NCI-H774 (cell line): ENCODE measurements around the gene AKAP8L.

Experiments used
- DNase-seq: peaks from one replicate; lab custom pipeline; 2025; lab: John Stamatoyannopoulos, UW

Gene AKAP8L, protein sequence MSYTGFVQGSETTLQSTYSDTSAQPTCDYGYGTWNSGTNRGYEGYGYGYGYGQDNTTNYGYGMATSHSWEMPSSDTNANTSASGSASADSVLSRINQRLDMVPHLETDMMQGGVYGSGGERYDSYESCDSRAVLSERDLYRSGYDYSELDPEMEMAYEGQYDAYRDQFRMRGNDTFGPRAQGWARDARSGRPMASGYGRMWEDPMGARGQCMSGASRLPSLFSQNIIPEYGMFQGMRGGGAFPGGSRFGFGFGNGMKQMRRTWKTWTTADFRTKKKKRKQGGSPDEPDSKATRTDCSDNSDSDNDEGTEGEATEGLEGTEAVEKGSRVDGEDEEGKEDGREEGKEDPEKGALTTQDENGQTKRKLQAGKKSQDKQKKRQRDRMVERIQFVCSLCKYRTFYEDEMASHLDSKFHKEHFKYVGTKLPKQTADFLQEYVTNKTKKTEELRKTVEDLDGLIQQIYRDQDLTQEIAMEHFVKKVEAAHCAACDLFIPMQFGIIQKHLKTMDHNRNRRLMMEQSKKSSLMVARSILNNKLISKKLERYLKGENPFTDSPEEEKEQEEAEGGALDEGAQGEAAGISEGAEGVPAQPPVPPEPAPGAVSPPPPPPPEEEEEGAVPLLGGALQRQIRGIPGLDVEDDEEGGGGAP

DNA sequence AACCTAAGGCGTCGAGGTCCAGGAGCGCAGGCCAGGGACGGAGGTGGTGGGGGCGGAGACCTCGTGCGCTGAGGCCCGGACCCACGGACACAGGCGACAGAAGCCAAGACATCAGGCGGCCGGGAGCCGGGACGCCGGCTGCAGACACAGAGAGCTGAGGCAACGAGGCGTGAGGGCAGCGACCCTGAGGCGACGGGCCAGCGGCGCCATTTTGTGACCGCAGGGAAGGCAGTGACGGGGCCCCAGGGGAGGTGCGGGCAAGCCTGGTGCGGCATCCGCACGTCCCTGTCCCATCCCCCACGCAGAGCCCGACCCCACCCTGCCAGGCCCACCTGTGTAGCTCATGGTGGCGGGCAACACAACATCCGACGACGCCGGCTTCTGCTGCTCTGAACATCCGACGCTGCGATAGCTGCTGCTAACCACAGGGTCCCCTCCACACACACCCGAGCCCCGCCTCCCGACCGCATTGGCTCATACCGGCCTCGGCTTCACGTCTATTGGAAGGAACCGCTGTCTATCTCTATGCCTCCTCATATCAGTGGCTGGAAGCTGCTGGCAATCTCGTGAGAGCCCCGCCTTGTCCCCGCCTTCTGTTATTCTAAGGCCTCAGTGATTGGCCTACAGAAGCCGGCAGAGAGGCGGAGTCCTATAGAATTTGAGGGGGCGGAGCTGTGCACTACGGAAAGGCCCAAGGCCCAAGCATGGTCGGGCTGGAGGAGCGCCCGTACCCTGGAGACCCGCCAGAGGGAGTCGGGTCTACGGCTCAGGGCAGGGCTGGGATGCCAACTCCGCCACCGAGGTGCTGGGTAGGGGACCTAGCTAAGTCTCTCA, at the start of gene AKAP8L:
Gene AKAP8L (minus strand): TSS at position 410 of the 834 bp plus-strand sequence. CDS start 65 bp downstream, at position 345.
- DNase-seq = peak; percentile 98

DNA sequence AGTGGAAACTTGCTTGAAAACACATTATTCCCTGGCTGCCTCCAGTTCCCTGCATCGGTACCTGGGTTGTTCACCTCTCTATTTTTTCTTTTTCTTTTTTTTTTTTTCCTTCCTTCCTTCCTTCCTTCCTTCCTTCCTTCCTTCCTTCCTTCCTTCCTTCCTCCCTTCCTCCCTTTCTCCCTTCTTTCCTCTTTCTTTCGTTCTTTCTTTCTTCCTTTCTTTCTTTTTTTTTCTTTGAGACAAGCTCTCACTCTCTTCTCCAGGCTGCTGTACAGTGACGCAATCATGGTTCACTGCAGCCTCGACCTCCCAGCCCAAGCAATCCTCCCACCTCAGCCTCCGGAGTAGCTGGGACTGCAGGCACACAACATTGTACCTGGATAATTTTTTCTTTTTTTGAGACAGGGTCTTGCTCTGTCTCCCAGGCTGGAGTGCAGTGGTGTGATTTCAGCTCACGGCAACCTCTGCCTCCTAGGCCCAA, 49.0 kb upstream of the AKAP8L start:
- no peak for DNase-seq

DNA sequence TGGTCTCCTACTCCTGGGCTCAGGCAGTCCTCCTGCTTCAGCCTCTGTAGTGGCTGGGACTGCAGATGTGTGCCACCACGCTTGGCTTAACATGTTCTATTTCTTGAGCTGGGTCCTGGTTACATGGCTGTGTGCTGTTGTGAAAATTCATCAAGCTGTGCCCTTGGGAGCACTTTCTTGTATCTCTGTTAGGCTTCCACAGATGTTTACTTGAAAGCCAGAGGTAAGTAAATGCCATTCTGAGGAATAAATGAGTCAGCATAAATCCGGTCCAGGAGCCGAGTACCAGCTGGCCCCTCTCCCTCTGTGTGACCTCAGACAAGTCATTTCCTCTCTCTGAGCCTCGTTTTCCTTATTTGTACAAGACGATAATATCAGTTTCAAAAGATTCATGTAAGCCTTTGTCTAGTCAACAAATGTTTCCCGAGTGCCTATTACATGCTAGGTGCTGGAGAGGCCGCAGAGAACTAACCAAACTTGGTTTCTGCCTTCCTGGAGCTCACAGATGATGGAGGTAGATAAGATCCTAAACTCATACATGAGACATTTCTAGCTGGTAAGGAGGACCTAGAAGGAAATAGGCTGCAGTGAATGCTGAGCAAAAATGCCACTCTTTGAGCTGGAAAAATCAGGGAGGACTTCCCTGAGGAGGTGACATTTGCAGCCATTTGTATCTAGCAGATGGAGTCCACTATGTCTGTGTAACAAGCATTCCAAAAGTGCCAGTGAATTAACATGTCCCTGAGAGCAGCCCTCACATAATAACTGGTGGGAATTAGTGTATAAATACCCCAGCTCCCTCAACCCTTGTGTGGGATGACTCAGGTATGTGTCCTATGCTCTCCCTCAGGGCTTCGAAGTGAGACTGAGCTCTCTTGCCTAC, 48.3 kb upstream of the AKAP8L start:
- no peak for DNase-seq

DNA sequence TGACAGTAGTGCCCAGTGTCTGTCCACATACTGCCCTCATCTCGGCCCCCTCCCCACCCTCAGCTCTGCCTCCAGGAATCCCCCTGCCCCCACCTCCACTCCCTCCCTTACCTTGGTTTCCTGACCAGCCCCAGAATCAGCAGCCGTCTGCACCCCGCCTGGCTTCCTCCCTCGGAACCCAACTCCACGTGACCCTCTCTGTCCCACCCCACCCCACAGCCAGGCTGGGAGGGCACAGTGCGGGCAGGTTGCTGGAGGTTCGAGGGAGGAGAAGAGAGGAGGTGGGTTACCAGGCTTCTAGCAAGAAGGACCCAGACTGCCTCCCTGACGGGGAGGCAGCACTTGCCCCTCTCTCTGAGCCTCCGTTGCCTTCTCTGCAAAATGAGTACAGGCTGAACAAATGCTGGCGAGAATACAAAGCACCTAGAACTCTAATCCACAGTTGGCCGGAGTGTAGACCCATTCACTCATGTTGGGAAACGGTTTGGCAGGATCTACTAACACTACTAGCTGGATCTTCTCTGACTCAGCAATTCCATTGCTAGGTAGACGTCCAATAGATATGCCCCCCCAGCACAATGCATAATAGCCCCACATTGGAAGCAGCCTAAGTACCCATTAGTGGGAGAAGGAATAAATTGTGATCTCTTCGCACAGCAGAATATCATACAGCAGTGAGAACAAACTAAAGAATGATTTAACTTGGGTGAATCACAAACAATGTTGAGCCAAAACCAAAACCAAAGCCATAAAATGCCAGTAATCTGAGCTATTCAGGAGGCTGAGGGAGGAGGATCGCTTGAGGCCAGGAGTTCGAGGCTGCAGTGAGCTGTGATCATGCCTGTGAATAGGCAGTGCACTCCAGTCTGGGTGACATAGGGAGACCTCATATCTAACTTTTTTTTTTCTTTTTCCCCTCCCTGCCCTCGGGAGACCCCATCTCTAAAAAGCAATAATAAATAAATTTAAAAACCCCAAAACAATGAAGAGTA, 45.9 kb upstream of the AKAP8L start, which contains the start of gene RASAL3:
Gene RASAL3 (minus strand): TSS at position 151 of the 992 bp plus-strand sequence. CDS start 186 bp downstream, outside the sequence.
- DNase-seq = no peak

DNA sequence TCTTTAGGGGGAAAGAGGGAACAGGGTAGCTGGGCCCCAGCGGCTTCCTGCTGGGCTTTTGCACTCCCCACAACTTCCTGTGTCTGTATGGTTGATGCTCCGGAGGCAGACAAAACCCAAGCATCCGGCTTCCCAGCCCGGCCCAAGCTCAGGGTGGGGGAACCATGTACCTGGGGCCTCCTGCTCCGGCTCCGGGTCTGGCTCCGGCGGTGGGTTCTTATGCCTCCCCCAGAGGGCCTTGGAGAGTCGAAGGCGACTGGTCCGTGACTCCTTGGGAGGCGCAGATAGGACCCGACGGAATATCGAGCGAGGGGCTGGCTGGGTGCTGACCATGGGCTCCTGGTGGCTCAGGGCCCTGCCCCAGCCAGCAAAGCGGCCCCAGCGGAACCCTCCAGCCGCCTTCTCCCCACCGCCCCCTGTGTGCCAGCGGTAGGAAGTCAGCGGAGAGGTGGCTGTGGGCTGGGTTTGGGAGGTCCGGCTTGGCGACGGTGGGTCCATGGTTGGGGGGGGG, 45.1 kb upstream of the AKAP8L start:
- DNase-seq = no peak

DNA sequence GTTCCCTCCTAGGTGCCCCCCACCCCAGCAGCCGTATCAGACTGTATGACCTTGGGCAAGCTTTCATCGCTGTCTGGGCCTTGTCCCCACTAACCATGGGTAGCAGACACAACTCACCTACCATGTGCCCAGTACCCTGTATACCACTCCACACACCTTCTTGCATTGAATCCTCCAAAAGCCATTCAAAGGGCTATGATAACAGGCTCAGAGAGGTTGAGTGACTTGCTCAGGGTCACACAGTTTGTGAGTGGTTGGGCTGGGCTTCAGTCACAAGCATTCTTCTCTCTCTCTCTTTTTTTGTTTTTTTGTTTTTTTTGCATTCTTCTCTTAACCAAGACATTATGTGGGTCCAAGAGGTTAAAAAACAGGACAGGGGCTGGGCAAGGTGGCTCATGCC, 42.9 kb upstream of the AKAP8L start:
- no peak for DNase-seq

DNA sequence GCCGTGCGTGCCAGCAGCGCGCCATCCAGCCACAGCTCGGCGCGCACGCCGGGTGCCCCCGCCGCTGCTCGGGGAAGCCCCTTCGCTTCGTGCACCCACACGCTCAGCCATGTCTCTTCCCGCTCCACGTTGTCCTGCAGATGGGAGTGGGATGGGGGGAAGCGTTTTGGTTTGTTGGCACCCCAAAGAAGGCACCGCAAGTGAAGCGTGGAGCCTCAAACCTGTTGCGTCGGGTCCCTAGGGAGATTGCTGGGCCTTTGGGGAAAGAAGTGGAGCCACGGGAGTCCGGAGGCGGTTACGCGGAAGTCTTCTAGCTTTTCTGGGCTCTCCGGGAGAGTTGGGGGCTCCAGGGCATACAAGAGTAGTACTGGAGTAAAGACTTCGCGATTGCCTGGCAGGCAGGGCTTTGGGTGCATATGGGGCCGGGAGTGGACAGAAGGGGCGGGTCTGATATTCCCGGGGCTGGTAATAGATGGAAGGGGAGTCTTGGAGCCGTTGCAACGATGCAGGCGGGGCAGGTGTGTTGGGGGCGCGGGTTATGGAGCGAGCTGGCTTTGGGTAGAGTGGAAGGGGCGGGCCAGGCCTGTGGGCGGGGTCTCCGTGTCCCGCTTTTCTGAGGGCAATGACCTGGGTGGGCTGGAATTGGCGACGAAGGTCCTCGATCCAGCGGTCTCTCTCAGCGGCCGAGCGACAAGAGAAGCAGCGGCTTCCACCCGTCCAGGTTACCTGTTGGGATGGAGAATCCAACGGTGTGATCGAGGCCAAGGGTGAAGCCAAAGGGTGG, 39.1 kb upstream of the AKAP8L start:
- DNase-seq = no peak

DNA sequence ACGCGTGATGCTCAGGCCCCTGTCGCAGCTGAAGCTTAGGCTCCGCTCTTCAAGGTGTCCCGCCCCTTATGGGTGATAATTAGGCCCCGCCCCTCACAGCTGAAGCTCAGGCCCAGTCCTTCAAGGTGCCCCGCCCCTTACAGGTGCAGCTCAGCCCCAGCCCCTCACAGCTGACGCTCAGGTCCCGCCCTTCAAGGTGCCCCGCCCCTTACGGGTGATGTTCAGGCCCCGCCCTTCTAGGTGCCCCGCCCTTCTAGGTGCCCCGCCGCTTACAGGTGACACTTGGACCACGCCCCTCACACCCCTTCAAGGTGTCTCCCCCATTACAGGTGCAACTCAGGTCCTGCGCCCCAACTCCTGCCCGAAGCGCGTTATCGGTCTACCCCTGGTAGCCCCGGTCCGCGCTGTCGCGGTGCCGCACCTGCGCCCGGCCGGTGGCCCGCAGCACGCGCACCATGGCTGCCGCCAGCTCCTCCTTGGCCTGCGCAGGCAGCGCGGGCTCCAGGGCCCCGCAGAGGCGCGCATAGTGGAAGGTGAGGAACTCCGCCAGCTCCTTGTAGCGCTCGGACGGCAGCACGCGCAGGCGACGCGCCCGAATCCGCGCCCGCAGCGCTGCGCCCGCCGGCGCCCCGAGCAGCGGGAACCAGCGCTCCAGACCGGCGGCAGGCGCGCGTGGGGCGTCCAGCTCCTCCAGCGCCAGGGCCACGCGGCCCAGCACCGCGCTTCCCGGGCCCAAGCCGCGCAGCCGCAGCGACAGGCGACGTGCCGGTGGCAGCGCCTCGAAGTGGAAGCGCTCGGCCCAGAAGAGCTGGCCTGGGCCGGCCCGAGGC, 38.3 kb upstream of the AKAP8L start:
- no peak for DNase-seq

DNA sequence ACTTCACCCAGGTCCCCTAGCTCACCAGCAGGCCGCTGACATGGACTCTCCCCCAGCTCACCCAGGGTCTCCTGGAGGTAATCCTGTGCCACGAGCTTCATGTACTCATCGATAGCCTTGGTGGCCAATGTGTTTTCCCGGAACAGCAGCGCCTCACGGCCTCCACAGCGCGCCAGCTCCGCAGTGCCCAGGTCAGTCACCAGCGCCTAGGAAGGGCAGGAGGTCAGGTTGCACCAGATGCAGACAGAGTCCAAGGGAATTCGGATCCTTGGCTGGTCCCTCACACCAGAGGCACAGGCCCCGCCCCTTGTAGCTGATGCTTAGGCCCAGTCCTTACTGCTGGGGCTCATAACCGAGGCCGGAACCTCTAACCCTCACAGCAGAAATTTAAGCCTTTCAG, 37.7 kb upstream of the AKAP8L start:
- DNase-seq = no peak

DNA sequence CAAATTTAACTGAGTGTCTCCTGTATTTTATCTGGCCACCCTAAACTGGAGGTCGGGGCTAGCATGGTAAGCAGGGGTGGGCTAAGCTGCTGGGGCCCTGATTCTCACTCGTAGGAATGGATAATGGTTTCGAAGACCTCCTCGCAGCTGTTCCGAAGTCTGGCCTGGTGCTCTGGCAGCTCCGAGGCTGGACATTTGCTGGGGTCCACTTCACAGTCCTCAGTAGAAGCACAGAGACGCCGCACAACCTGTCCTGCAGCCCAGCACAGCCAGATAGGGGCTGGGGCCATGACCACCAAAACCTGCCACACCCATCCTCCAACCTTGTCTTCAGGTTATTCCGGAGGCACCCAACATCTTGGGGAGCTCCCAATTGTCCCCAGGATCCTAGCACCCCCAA, 37.2 kb upstream of the AKAP8L start:
- no peak for DNase-seq

DNA sequence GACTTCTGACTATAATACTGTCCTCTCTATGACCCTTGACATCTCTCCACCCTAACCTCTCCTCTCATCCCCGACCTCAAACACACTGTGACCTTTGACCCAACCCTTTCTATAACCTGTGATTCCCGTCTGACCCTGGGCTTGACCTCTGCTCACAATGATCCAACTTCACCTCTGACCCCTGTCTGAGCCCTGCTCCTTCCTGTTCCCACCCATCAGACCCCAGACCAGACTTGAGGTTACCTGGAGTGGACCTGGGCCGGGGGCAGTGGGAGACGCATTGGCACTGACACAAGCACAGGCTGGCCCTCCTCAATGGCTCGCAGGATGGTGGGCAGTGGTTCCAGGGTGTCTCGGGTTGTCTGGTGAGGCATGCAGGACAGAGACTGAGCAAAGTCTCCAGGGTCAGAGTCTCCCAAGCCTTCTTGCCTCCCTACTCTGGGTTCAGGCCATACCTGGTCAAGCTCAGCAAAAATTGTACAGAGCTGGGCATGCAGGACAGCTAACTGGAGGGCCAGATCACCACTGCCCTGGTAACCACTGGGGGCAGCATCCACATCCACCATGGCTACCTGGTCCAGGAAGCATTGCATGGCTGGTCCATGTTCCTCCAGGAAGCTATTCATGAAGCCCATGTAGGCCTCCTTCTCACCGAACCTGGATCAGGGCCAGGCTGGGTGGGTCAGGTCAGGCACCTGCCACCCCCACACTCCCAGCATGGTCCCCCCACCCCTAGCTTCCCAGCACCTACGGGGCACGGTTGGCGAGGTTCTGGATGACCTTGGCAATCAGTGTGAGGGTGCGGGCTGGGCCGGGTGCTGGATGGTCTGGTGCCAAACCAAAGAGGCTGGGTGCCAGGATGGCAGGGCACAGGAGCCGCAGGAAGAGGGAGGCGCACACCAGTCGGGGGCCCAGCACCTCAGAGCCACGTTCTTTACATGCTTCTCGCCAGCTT, 35.4 kb upstream of the AKAP8L start:
- DNase-seq = no peak

DNA sequence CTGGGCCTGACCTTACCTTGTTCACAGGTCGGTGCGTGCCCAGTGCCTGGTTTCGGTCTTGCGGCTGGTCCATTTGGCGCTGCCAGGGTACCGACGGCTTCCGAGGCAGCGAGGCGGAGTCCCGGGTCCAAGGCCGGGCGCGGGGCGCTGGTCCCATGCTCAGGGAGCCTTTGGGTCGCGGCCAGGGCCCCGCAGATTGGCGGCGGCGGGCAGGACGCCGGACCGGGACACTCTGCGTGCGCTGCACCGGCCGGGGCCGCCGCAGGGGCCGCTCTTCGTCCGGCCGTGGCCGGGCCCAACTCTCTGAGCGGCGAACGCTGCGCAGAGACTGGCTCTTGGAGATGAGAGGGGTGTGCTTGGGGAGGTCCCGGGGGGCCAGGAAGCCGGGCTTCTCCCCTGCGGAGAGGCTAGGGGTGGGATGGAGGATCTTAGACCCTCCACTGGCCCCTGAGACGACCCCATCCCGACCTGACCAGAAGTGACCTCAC, 34.3 kb upstream of the AKAP8L start:
- DNase-seq = no peak

DNA sequence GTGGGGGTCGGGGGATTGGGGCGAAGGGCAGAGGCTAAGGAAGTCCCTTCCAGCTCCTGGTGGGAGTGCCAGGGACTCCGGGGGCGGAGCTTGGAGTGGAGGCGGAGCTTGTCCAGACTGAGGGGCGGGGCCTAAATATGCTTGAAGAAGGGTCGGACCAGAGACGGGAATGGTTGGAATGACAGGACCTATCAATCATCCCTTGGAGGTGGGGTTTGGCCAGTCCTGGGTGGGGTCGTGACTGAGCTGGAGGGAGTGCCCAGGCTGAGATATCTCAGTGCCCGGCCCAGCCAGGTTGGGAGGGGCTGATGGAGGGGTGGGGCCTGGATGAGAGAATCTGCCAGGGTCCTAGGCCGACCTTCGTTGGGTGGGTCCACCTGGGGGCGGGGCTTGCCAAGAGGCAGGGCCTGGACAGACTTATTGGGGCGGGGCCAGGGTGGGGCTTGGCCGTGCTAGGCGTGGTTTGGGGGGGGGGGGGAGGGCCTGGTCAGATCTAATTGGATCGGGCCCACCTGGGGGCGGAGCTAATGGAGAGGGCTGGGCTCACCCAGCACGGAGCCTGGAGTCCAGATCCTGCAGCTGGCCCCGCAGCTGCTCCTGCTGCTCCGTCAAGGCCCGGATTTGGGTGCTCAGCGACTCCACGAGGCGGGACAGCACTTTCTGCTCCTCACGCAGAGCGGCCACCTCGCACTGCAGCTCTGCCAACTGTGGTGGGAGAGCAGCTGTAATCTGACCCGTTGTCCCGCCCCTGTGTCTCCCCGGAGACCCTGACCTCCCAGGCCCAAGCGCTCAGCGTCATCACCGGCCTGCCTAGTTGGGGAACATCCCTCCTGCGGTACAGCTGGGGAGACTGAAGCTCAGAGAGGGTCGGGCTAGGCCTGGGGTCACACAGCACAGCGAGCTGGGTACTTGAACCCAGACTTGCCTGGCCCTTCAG, 33.6 kb upstream of the AKAP8L start:
- peak; percentile 77 for DNase-seq

DNA sequence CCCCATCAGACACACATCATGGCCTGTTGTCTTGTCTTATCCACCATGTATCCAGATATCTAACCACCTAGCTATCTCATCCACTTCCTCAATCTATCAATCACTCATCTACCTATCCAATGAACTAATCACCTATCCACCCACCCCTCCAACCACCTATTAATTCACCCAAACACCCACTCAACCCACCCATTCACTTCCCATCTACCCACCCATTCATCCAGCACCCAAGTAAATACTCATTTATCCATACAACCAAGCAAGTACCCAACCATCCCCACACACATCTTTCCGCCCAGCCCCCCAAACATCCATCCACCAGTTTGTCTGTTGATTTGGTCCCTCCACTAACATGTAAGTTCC, 31.7 kb upstream of the AKAP8L start:
- no peak for DNase-seq

DNA sequence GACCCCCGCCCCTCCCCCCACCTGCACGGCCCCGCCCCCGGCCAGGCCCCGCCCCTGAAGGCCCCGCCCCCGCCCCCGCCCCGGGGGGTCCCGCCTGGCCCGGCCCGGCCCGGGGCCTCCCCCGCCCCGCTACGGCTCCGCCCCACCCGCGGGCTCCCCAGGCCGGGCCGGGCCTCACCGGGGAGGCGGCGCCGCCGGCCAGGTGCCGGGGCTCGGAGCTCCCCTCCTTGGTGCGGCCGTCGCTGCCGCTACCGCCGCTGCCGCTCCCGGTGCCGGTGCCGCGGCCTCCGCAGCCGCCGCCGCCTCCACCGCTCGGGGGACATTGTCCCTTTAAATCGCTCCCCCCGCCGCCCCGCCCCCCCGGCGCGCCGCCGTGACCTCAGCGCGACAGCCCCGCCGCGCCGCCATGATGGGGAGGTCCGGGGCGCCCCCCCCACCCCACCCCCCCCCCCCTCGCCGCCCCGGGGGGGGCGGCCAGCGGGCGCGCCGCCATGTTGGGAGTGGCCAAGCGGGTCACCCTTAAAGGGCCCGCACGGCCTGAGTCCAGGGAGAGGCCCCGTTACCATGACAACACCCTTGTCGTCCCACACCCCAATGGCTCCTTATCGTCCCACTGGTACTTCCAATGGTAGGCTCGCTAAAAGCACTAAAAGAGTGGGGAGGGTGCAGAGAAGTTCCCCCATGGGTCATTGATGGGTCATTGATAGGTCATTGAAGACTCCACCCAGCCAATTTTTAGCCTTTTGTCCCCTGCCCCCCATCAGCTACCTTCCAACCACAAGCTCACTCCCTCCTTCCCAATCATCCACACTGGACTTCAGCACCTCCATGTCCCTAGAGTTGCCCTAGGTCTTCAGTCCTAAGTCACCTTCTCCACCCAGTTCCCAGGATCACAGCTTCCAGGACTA, 31.1 kb upstream of the AKAP8L start, which contains the start of gene WIZ:
Gene WIZ (minus strand): TSS at position 337 of the 908 bp plus-strand sequence. CDS start 1,649 bp downstream, outside the sequence.
- peak; percentile 66 for DNase-seq
